Fibroblast of upper back skin (primary cell): ENCODE measurements around the gene EPHB6.

Experiments used
- DNase-seq: peaks from one replicate; pipeline ENCODE4 v3.0.0-alpha.2; 2013

EPHB6 gene

DNA sequence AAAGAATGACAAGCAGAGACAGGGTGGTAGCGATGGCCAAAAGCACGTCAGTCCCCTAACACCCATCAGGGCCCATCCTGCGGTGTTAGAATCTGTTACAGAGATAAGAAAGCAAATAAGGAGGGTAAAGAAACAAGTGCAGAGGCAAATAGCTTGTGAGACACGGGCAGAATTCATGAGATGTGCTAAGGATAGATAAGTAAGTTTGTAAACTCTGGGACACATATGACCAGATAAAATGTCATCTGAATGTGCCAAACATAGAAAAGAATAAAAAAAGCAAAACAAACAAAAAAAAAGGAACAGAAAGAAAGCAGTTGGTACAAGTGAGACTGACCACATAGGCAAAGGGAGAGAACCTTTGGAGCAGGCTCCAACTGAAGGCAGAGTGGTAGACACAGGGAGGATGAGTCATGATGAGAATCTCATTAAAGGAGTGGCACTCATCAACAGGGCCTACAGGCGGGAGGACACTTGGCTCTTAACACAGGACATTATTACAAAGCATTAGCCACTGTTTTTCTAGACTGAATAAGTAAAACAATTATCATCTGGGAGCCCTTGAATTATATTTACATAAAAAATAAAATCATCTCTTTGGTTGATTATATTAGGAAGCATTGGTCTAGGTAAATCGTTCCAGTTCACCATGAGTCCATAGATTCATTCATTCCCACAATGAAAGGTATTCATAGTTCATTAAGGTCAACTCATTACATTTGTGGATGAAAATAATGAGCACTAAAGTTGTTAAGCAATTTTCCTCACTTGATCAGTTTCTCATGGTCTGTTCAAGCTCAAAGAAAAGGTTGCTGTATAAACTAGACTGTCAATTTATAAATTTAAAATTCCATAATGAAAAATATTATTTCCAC lies 21.5 kb upstream of the EPHB6 start:
- DNase-seq = no peak

DNA sequence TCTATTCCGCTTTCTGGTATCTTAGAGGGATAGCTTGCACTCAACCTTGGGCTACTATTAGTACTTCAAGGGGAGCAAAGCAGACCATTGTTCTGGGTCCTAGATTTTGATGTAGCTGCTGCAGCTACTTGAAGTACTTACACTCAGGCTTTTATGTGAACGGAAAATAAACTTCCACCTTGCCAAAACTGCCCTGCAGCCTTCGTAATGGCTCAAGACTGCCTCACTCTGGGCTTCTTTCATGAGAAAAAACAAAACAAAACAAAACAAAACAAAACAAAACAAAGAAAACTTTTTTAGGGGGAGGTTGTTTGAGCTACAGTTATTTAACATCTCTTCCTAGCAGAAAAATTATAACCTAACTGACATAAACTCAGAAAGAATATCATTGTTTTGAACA lies 19.4 kb upstream of the EPHB6 start:
- DNase-seq = no peak

DNA sequence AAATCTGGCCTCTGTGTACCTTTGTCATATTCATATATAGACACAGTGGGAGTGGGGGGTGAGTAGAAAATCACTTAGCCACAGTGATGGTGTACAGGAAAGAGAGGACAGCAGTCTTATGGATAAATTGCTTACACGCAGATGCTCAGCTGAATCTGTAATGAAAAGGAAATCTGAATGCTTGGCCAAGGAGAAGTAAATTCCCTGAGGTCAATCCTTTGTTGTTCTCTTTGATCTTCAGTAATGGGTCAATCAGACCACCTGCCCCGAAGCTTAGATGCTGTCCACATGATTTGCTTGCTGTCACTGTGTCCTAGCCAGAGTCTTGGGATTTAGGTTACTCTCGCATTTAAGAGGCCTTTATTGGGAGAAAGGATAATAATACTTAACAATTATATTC lies 18.4 kb upstream of the EPHB6 start:
- no peak for DNase-seq

DNA sequence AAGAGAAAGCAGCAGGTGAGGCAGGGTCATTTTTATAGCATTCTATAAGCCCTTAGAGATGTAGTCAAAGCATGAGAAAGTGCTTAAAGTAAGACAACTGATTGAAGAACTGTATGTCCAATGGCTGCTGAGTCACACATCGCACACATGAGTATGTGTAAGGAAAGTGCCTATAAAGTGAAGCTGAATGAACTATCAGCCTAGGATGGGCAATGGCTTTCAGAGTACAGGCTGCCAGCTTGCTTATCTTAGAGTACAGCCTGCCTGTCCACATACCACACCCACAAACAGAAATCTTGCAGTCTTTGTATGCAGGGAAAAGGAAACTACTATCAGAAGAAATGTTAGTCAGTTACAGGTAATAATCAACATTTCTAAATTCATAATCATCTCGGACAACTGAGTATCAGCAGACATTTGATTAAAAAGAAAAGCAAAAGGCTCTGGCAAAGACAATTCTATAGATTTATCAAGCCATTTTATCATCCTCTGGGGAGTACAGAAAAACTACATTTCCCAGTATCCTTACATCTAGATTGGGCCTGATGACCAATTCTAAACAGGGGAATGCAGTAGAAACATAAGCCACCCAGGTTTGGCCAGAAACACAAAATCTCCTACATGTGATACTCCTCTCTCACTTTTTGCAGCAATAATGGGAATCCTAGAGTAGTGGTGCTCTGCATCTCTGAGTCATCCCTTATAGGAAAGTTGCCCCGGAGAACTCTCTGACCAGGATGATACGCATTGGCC lies 16.2 kb upstream of the EPHB6 start:
- DNase-seq = no peak

DNA sequence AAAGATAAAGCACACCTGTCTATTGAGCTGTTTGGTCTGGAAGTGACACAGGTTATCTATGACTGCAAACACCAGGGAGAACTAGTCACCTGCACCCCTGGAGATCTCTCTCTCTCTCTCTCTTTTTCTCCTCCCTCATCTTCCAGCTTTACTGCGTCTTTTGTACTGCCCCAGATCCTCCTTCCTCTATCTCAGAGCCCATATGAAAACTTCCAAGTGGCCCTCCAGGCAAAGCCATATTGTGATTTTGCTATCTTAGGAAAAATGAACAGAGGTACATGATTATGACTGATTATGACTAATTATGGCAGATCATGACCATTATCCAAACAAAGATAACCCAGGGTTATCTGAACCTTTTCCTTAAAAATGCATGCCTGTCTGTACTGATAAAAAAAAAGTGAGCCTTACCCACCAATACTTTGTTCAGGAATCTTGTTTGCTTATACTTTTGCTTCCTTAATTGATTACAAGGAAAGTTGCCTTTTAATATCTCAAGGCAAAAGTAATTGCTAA lies 12.6 kb upstream of the EPHB6 start:
- DNase-seq = no peak

DNA sequence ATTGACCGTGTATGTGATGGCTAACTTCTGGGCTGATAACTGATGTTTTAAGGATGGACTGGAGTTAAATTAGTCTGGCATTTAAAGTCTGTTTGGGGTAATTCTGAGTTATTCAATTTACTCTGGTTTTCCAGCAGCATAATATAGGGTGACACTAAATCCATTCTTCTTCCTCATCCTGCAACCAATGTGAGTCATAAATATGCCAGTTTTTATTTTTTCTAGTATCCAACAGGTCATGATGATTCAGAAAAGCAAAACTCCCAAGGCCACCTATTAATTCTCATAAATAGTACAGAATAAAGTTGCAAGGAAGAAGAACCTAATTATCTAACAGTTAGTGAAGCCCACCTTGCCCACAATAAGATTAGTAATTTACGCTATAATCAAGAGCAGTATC lies 7.5 kb upstream of the EPHB6 start:
- DNase-seq = no peak

DNA sequence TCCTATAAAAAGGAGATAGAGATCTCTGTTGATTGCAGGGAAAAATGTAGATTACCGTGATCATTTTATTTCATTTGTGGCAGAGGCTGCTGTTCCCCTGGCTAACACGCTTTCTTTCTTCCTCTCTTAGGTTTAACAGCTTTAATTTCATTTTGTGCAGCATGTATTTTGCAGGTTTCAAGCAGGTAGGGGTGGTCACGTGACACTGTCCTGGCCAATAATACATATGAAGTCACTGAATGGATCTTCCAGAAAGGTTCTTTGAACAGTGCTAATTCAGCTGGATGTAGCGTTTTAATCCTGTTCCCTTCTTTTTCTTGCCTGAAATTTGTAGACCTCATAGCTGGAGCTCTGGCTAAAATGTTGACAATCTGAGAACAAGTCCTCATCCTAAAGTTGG lies 3.6 kb upstream of the EPHB6 start:
- no peak for DNase-seq

DNA sequence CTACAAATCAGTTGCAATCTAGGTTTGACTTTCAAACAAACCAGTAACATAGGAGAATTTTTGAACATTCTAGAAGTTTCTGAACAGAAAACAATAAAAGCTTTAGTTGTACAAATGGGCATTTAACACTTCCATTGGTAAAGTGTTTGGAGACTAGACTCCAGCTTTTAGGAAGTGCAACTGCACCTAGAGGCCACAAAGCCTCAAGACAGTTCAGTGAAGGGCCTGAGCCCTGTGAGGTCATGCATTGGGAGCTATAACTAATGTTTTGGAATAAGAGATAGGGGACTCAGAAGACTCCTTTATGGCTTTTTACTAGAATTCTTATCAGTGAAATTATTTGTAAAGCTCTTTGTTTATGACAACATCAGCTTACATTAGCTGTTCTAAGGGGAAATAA lies 3.0 kb upstream of the EPHB6 start:
- no peak for DNase-seq

DNA sequence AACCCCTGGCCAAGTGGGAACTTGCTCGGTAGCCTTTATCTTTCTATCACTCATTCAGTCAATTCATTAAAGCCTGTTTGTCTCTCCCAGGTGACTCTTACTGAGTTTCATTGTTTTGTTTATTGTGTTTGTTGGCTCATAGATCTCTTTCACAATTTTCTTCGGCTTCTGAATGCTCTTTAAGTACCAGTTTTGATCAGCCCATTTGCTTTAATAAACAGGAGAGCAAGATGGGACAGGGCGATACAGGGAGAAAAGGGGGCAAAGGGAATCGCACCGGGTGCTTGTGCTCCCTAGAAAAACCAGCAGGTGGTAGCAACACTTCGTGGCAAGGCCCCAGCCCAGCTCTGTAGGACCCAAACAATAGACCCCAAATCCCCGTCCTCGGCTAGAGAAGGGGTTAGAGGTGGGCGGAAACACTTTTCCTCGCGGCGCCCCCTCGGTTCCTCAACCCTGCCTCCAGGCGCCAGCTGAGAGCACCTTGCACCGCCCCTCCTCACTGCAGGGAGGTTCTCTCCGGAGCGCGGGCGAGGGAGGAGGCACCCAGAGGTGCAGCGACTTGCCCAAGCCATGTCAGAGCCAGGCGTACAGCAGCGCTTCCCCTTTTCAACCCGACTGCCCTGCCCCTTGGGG lies 1.0 kb upstream of the EPHB6 start:
- peak; percentile 42 for DNase-seq

DNA sequence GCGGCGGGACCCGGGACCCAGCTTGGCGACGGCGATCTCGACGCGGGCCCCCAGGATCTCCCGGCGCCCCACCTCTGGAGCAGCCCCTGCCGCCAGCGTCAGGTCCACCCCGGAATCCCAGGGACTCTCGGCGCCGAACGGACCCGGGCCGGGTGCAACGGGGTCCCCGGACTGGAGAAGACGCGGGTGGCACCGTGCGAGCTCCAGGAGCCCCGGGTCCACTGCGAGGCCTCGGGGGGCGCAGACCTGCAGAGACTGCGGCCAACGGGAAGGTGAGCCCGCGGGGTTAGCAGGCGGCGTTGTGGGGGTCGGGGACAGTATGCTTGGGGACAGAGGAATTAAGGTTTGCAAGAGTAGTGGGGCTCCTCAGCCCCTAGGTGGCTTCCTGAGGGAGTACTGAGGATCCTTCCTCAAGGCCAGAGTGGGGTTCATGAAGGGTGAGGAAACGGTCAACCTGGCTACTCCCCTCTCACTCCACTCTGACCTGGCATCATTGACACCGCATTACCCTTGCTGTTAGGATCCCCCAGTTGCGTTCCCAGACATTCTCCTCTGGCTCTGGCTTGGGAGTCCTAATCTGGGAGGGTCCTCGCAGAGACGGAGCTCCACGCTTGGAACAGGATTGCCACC lies 353 bp downstream of the EPHB6 start:
- DNase-seq = no peak

DNA sequence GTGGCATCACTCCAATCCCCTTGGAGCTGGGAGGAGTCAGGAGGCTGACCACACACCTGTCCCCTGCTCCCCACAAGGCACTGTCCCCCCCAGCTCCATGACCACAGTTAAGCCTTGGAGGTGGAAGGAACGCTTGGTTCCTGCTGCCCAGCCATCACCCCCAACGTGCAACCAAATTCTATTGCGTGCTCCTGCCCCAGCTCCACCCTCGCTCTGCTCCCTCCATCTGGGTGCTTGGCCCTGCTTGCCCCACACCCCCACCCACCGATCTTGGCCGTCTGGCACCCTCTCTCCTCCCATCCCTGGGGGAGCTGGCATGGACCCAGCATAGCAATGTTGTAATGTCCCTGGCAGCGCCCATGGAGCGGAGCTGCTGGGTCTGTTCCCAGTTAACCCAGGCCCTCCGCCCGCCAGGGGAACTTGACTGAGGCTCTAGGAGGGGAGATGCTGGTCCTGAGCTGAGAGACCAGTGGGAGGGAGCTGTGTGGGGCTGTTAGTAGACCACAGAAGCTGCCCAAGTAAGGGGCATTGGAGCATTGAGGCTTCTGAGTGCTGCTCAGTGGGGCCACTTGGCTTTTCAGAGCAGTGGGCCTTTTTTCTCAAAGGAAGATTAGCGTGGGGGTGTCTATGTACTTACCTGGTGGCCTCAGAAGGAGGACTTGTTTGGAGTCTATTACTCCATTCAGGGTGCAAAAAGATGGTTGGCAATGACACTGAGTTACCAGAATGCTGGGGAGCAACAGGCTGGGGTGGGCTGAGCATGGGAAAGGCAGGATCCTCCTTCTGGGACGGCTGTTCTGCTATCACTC lies 1.1 kb downstream of the EPHB6 start:
- DNase-seq = no peak

DNA sequence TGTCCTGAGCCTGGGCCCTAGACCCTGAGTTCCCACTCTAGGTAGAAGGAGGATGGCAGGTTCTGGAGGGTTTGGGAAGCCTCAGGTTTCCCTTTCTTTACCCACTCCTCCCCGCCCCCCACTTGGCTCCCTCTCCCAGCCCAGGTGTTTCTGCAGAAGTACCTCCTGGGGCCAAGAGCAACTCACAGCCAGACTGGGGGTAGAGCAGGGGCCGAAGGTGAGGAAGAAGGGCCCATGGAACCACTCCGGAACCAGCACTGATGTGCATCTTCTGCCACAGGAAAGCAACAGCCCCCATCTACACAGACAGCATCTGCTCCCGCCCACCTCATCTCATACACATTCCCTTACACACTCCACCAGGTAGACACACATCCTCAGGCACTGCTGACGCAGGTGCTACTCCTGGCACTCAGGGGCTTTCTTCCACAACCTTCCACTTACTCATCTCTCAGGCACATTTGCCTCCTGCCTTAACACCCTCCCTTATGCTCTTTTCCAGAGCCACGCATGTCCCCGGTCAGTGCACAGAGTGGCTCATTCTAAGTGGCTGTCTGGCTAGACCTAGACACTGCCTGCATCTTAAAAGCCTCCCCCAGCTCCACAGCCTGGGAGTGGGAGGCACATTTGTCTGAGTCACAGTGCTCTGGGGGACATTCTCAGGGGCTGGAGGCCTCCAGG lies 1.8 kb downstream of the EPHB6 start:
- DNase-seq = no peak

DNA sequence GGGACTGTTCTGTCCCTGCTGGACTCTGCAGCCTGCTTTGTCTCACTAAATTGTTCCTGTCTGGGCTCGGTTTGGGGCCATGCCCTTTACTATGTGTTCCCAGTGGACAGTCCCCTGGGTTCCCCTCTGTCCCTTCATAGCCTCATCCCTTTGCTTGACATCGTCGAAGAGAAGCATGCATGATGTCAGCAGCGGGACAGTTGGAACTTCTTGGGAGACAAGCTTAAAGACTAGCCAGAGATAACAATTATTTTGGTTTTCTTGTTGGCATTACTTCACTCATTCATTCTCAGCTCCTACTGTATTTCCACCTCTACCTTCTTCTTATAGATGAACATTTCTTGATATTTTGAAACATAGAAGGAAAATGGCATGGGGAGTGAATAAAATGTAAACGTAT lies 2.7 kb downstream of the EPHB6 start:
- no peak for DNase-seq

DNA sequence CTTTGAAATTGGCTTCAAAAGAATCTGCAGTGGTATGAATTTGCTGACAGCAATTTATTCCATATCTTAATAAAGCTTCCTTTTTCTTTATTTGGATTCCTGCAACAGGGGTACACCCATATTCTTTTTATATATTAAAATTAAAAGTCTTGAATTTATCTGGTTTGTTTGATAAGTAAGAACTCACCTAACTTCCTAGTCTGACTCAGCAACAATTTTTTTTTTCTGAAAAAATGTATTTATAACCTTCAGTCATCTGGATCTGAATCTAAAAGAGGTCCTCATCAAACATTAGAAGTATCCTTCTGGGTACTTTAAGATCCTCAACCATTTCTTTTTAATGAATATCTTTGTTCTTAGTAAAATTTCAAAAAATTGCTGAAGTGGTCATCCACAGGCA lies 4.5 kb downstream of the EPHB6 start:
- DNase-seq = no peak

DNA sequence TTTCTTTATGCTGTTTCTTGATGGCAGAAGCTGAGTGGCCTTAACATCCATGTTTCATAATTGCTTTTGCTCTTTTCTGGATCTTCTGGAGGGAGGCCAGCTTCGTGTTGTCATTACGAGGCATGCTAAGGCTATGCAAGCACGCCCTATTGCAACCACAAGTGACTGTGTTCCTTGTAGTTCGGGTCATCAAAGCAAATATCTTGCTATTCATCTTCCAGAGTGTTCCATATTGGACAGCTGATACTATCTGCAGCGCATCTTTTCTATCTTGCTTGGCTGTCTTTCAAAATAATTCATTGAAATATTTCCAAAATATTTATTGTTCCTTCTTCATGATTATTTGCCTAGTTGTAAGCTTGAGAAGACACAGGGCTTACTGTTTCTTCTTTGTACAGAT lies 5.0 kb downstream of the EPHB6 start:
- DNase-seq = peak; percentile 44

DNA sequence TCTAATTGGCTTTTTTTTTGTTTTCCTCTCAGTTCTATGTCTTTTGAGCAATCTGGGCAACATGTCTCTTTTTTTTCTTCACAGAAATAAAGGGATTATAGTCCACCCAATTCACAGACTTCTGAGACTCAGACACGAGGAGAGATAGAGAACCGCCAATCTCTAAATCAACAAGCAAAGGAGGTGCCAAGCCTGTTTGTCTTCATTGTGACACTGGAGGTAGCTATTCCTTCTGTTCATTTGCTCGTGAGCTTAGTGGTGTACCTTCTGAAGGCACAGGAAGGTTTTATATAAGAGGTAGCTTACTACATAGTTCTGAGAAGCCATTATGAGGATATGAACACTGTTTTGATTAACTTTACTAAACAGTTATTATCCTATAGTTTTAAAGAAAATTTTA lies 6.1 kb downstream of the EPHB6 start:
- DNase-seq = no peak

DNA sequence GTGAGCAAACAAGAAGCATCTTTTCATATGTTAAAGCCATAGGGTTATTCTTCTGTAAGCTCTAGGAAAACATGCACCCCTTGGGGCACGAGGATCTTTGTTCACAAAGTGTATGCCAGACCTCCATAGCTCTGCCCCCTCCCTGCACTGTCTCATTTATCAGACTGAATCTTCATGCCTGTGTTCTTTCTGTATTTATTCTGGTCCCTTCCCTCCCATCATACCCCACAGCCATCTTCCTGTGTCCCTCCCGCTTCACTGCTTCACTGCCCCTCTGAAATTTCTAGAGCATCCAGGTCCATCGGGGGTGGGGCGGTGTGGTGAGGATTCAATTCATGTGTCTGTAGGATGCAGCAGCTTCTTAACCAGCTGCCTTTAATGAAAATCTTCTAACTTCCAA lies 7.5 kb downstream of the EPHB6 start:
- no peak for DNase-seq

DNA sequence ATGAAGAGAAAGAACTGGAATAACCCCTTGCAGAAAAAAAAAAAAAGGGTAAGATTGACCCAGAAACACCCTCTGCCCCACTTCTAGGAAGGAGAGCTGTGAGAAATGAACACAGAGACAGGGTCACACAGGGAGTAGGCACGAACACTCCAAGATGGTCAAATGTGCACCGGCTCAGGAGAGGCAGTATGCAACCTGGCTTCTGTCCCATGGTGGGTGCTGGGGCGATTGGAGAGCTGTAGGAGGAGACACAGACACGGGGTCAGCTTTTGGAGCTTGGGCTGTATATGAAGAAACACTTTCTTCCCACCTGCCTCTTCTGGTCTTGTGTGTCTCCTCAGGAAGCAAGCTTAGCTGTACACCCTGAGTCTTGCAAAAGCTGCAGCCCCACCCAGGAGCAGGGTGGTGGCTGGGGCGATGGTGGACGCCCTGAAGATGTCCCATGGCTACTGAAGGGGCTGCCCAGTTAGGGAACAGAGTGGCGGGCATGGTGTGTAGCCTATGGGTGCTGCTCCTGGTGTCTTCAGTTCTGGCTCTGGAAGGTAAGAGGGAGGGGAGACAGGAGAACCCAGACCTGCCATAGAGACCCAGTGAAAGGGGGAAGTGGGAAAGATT lies 8.0 kb downstream of the EPHB6 start:
- no peak for DNase-seq

DNA sequence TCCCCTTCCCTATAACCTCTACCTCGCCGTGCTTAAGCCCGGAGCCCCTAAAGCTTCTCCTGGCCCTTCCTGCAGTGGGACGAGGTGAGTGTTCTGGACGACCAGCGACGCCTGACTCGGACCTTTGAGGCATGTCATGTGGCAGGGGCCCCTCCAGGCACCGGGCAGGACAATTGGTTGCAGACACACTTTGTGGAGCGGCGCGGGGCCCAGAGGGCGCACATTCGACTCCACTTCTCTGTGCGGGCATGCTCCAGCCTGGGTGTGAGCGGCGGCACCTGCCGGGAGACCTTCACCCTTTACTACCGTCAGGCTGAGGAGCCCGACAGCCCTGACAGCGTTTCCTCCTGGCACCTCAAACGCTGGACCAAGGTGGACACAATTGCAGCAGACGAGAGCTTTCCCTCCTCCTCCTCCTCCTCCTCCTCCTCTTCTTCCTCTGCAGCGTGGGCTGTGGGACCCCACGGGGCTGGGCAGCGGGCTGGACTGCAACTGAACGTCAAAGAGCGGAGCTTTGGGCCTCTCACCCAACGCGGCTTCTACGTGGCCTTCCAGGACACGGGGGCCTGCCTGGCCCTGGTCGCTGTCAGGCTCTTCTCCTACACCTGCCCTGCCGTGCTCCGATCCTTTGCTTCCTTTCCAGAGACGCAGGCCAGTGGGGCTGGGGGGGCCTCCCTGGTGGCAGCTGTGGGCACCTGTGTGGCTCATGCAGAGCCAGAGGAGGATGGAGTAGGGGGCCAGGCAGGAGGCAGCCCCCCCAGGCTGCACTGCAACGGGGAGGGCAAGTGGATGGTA lies 9.2 kb downstream of the EPHB6 start:
- no peak for DNase-seq

DNA sequence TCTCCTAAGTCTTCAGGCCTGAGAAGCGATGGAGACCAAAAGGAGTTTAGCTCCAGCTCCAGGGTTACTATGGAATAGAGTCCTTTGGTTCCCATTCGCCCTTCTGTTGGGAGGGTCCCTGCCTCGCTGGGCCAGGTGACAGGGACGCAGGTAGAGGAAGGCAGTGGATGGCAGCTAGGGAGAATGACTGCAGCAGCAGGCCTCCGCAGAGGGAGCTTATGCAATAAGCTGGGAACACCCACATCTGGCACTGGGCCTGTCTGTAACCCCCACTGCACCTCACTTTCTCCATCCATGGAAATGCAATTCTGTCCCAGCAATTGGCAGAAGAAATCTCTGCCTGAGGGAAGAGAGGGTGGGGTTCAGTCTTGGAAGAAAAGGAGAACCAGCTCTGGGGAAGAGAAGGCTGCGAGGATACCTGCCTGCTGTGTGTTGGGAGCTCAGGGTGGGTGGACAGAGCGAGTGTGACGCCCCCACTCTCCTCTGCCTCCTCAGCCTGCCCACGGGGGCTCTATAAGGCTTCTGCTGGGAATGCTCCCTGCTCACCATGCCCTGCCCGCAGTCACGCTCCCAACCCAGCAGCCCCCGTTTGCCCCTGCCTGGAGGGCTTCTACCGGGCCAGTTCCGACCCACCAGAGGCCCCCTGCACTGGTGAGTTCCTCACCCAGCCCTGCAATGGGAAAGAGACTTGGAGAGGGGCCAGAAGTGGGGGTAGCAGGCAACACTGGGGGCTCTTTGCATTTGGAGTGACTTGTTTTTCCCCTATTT lies 10.3 kb downstream of the EPHB6 start:
- no peak for DNase-seq
